ENCODE measurements around the gene DPP10. TPM values are rescaled to one million over a fixed set of nuclear protein-coding genes. Genes with fewer than 3 reads are reported as not detected.

Gene DPP10
- total RNA-seq, 1 experiment from 2014 or later = not detected

- Histone ChIP-seq H3K4me3 (ENCODE audit: low read length) (no peak overlapping the region), H4K20me1 (ENCODE audit: low read length) (no peaks in the 10 kb centered on the region), H3K79me2 (ENCODE audit: low read length) (no peaks in the 10 kb centered on the region), H3K27me3 (ENCODE audit: low read length) (no peaks in the 10 kb centered on the region), H3K9me3 (ENCODE audit: low read length) (no peaks in the 10 kb centered on the region; the same call in 1 of the 2 replicates), H2AFZ (ENCODE audit: low read length) (no peak overlapping the region), H3K36me3 (ENCODE audit: low read depth, low read length) (no peaks in the 10 kb centered on the region), H3K9me2 (replicated peaks; ENCODE audit: low read length) (no peaks in the 10 kb centered on the region), H3K9ac (ENCODE audit: low read length) (no peak overlapping the region), H3F3A (ENCODE audit: low read length, unreplicated experiment) (no peaks in the 10 kb centered on the region), H3K4me1 (ENCODE audit: insufficient read depth, low read length) (no peaks in the 10 kb centered on the region), H3K4me2 (ENCODE audit: low read length) (no peak overlapping the region), H3K27ac (ENCODE audit: low read length) (no peak overlapping the region)
- DNase-seq (no peak), ATAC-seq (no peak)
- BruUV-seq (replicated peaks) = no TSS peak
- TF ChIP-seq CTCF (conservative IDR thresholded peaks at IDR 0.05; ENCODE audit: low read depth, low read length) (no peak), EZH2phosphoT487 (IDR thresholded peaks at IDR 0.05; ENCODE audit: borderline replicate concordance, low read length) (no peak), EZH2 (IDR thresholded peaks at IDR 0.05; ENCODE audit: low read length, unreplicated experiment) (no peak)
- POLR2A ChIA-PET (ENCODE audit: unreplicated experiment) = no interaction called here
- CTCF ChIA-PET = no interaction called here
- intact Hi-C loops (cut with micrococcal nuclease) = no loop called here
These were observed 1241.9 kb downstream of the DPP10 start for GRCh38 chr2:115684345-115684744.

GRCh38 chr2:115691409-115691808 lies 1249.0 kb downstream of the DPP10 start:
- H3K9me3 ChIP-seq (ENCODE audit: low read length) = peaks cover 10% of the 10 kb centered on the region; the same call in 1 of the 2 replicates
- H3K4me2 ChIP-seq (ENCODE audit: low read length) = no peak overlapping the region
- ATAC-seq = no peak
- no peaks in the 10 kb centered on the region for H3K4me1 ChIP-seq (ENCODE audit: insufficient read depth, low read length)
- H3K9me2 ChIP-seq (replicated peaks; ENCODE audit: low read length) = no peaks in the 10 kb centered on the region
- H3K36me3 ChIP-seq (ENCODE audit: low read depth, low read length) = no peaks in the 10 kb centered on the region
- no peak overlapping the region for H3K9ac ChIP-seq (ENCODE audit: low read length)
- ChIA-PET CTCF (no interaction called here), POLR2A (ENCODE audit: unreplicated experiment) (no interaction called here)
- no peak overlapping the region for H3K27ac ChIP-seq (ENCODE audit: low read length)
- H3K27me3 ChIP-seq (ENCODE audit: low read length) = no peaks in the 10 kb centered on the region
- intact Hi-C loops (cut with micrococcal nuclease) = no loop called here
- H3K79me2 ChIP-seq (ENCODE audit: low read length) = no peaks in the 10 kb centered on the region
- no peak overlapping the region for H2AFZ ChIP-seq (ENCODE audit: low read length)
- H3K4me3 ChIP-seq (ENCODE audit: low read length) = no peak overlapping the region
- H3F3A ChIP-seq (ENCODE audit: low read length, unreplicated experiment) = no peaks in the 10 kb centered on the region
- no peaks in the 10 kb centered on the region for H4K20me1 ChIP-seq (ENCODE audit: low read length)
- no peak for TF ChIP-seq CTCF (conservative IDR thresholded peaks at IDR 0.05; ENCODE audit: low read depth, low read length)
- no peak for TF ChIP-seq EZH2 (IDR thresholded peaks at IDR 0.05; ENCODE audit: low read length, unreplicated experiment)
- TF ChIP-seq EZH2phosphoT487 (IDR thresholded peaks at IDR 0.05; ENCODE audit: borderline replicate concordance, low read length) = no peak
- DNase-seq = no peak
- no TSS peak for BruUV-seq (replicated peaks)

- Histone ChIP-seq H3K79me2 (ENCODE audit: low read length) (no peaks in the 10 kb centered on the region), H3K9me3 (ENCODE audit: low read length) (peaks cover 15% of the 10 kb centered on the region), H3K27me3 (ENCODE audit: low read length) (no peaks in the 10 kb centered on the region), H3K9ac (ENCODE audit: low read length) (no peak overlapping the region), H3K4me2 (ENCODE audit: low read length) (no peak overlapping the region), H3K36me3 (ENCODE audit: low read depth, low read length) (no peaks in the 10 kb centered on the region), H3K9me2 (replicated peaks; ENCODE audit: low read length) (no peaks in the 10 kb centered on the region), H3K4me1 (ENCODE audit: insufficient read depth, low read length) (no peaks in the 10 kb centered on the region), H4K20me1 (ENCODE audit: low read length) (no peaks in the 10 kb centered on the region), H3K27ac (ENCODE audit: low read length) (no peak overlapping the region), H3F3A (ENCODE audit: low read length, unreplicated experiment) (no peaks in the 10 kb centered on the region), H2AFZ (ENCODE audit: low read length) (no peak overlapping the region), H3K4me3 (ENCODE audit: low read length) (no peak overlapping the region)
- no peak for TF ChIP-seq CTCF (conservative IDR thresholded peaks at IDR 0.05; ENCODE audit: low read depth, low read length)
- no peak for TF ChIP-seq EZH2 (IDR thresholded peaks at IDR 0.05; ENCODE audit: low read length, unreplicated experiment)
- TF ChIP-seq EZH2phosphoT487 (IDR thresholded peaks at IDR 0.05; ENCODE audit: borderline replicate concordance, low read length) = no peak
- intact Hi-C loops (cut with micrococcal nuclease) = no loop called here
- BruUV-seq (replicated peaks) = no TSS peak
- ATAC-seq (no peak), DNase-seq (no peak)
- ChIA-PET POLR2A (ENCODE audit: unreplicated experiment) (no interaction called here), CTCF (no interaction called here)
These were observed 1252.2 kb downstream of the DPP10 start for GRCh38 chr2:115694651-115695050.

All from PC-3 (cell line).